ENCODE data around the gene BCL11B.

DNA sequence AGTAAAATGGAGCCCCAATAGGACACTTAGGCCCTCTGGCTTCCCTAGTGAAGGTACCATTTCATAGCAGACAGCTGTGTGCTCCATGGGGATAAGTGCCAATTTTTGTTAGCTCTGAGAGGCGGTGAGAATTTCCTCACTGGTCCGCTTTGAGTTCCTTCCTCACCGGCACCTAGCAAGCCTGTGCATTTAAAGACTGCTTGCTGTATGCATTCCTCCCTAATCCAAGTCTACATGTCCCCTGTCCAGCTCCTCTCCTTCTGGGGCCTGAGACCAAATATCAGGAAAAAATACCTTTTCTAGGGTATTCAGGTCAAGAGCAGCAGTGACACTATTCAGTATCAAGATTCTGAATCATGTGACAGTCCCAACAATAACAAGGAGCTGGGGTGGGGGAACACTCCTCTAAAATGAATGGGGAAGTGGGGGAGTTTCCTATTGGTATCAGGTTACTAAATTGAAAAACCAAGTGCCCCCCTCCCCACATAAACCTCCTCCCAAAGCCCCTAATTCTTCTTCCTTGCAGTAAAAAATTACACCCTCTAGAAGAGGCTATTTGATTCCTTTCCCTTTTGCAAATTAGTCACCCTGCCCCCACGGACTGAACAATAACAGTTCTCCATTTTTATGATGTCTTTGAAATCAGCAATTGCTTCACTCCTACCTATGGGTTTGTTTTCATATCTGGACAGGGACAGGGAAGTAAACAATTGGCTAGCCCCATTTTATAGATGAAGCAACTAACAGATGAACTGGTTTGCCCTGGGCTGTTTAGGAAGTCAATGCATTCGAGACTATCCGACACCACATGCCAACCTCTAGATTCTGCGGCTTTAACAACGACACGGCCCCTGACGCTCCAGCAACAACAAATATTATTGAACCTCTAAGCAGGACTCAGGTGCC, 28.9 kb downstream of the BCL11B start:
- TF ChIP-seq TBL1XR1 (IDR thresholded peaks at IDR 0.05; ENCODE audit: low read length in 2 of 2) (no peak), EZH2 (IDR thresholded peaks at IDR 0.05; ENCODE audit: borderline replicate concordance, low read depth, low read length) (no peak)
